Epithelial cell of esophagus (primary cell): ENCODE results near the gene CRTAC1.

Source experiments
- DNase-seq: peaks from one replicate; pipeline ENCODE4 v3.0.0; 2010; ENCODE audit warnings: low read depth
- H3K4me3 ChIP-seq: 2 replicates; pipeline ENCODE4 v1.5.1; 2011; ENCODE audit warnings: mild to moderate bottlenecking, low read length, control low read depth
- CTCF ChIP-seq: IDR thresholded peaks from 2 replicates; pipeline ENCODE4 v1.5.1; 2011; ENCODE audit warnings: low read depth, mild to moderate bottlenecking, low read length, control low read depth, inconsistent platforms; ENCODE audit not compliant: insufficient read depth; ENCODE audit errors: missing control alignments

The CRTAC1 gene

DNA sequence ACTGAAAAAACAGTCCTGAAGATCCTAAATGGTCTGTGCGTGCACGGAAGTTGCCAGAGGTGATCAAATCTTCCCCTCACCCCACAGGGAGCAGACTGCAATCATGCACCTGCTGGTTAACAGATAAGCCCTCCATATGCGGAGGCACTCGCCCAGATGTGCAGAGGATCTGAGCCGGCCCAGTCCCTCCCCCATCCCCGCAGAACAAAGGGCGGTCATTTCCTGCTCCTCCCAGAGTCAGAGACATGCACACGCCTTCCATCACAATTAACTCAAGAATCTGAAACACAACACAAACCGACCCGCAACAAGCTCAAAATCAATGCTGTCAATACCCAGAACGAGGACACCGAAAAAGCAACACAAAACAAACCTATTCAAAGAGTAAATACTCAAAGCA lies 24.2 kb downstream of the CRTAC1 start:
- no peak for TF ChIP-seq CTCF
- H3K4me3 ChIP-seq = no peak overlapping the region
- DNase-seq = no peak

DNA sequence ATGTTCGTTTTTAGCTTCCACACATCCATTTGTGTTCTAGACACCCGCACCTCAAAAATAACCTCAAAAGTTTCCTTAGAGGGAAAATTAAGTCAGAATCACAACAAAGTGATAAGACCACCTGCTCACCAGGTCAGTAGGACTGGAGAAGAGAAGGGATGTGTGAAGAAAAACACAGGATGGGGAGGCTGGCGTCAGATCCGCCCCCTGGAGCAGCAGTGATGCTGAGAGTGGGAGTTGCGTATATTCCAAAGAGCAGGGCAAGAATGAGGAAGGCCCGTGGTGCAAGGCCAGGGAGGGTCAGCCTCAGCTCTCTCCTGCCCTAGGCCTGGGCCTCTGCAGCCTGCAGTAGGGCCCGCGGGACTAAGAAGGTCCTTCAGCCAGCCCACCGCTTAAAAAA lies 28.7 kb downstream of the CRTAC1 start:
- no peak for DNase-seq
- TF ChIP-seq CTCF = no peak
- H3K4me3 ChIP-seq = no peak overlapping the region

GRCh38 chr10:98000346-98000745 lies 30.1 kb downstream of the CRTAC1 start:
- H3K4me3 ChIP-seq = no peak overlapping the region
- no peak for DNase-seq
- no peak for TF ChIP-seq CTCF

DNA sequence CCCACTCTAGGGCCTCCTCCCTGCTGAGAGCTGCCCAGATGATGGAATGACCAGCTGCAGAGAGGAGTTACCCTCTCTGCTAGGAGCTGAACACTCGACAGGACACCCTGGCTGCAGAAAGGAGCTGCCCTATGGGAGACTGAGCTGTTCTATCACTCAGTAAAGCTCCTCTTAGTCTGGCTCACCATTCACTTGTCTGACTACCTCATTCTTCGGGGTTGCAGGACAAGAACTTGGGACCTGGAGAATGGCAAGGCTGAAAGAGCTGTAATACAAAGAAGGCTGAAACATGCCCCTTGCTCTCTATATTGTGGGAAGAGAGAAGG lies 30.5 kb downstream of the CRTAC1 start:
- no peak overlapping the region for H3K4me3 ChIP-seq
- no peak for TF ChIP-seq CTCF
- DNase-seq = no peak

GRCh38 chr10:97999066-97999922 lies 31.1 kb downstream of the CRTAC1 start:
- TF ChIP-seq CTCF = no peak
- no peak for DNase-seq
- H3K4me3 ChIP-seq = no peak overlapping the region

GRCh38 chr10:97991871-97992270 lies 38.5 kb downstream of the CRTAC1 start:
- peak; percentile 56 for DNase-seq

More at GRCh38 chr10:97991871-97992270, 38.5 kb downstream of the CRTAC1 start:
- no peak overlapping the region for H3K4me3 ChIP-seq
- TF ChIP-seq CTCF = no peak
